Thyroid gland (tissue), 4 donors: Measurements from ENCODE around the gene CHP1. TPM values are rescaled to one million over a fixed set of nuclear protein-coding genes. Genes with fewer than 3 reads are reported as not detected.

Experiments
- DNase-seq, 2 donors: peaks; one replicate each; pipeline ENCODE4 v3.0.0-alpha.2; 2019
- H3K27ac ChIP-seq, 3 donors: fragments of 200-600 bp; sonication (generic); 1 replicate in 2 of 3; 2 replicates in 1 of 3; pipeline ENCODE4 v1.5.1; 2016 to 2019; ENCODE audit warnings: mild to moderate bottlenecking in 1 of 3, moderate library complexity in 1 of 3
- H3K27me3 ChIP-seq: fragments of 200-600 bp; sonication (generic); one replicate; pipeline ENCODE4 v1.5.1; 2019
- H3K36me3 ChIP-seq, 2 donors: fragments of 200-600 bp; sonication (generic); one replicate each; pipeline ENCODE4 v1.5.1; 2016 to 2019
- H3K4me1 ChIP-seq, 2 donors: fragments of 200-600 bp; sonication (generic); one replicate each; pipeline ENCODE4 v1.5.1; 2017 to 2019
- H3K4me3 ChIP-seq, 3 donors: fragments of 200-600 bp; sonication (generic); replicated peaks in 1 of 3; 1 replicate in 2 of 3; 2 replicates in 1 of 3; pipeline ENCODE4 v1.5.1; 2016; ENCODE audit warnings: mild to moderate bottlenecking in 1 of 3
- H3K9me3 ChIP-seq: fragments of 200-600 bp; sonication (generic); one replicate; pipeline ENCODE4 v1.5.1; 2017
- POLR2A ChIP-seq, 2 donors: fragments of 450-650 bp; IDR thresholded peaks; one replicate each; pipeline ENCODE4 v1.6.1; 2017; ENCODE audit warnings: antibody characterized with exemption in 2 of 2, mild to moderate bottlenecking in 2 of 2, moderate library complexity in 1 of 2
- WGBS, 2 donors: methylation state at CpG; one replicate each; pipeline ENCODE4 v1.1.5; 2017; 5-methylcytosine and 5-hydroxymethylcytosine counted together
- intact Hi-C: fragments of 100-400 bp; cut with DNase I; formaldehyde crosslinking; loops from one replicate; pipeline ENCODE4 v1.15.1; 2023
- total RNA-seq, 4 donors: library from RNA; depleted of rRNA; stranded (reverse); fragments of >200 nt; gene quantifications; one replicate each; pipeline ENCODE4 v1.2.3, GENCODE V29; 2016
- TF ChIP-seq, protein P1 (sequence below), 6 experiments: fragments of 200-600 bp in 3 of 6; fragments of 450-650 bp in 3 of 6; sonication (generic) in 3 of 6; IDR thresholded peaks; one replicate each; pipeline ENCODE4 v1.5.1; 2016 to 2019; ENCODE audit warnings: antibody characterized with exemption in 6 of 6, mild to moderate bottlenecking in 2 of 6, inconsistent platforms in 1 of 6, moderate library complexity in 1 of 6

Gene CHP1
- total RNA-seq, 4 donors from 2014 or later, result 163 to 347 (median 248) TPM

- Histone ChIP-seq H3K27ac (no peak overlapping the region), H3K4me3 (no peak overlapping the region), H3K27me3 (no peaks in the 10 kb centered on the region), H3K36me3 (peaks cover 13 to 27% of the 10 kb centered on the region in 2 donors), H3K4me1 (peaks cover 5 to 18% of the 10 kb centered on the region in 2 donors), H3K9me3 (no peaks in the 10 kb centered on the region)
- TF ChIP-seq, protein P1, sequence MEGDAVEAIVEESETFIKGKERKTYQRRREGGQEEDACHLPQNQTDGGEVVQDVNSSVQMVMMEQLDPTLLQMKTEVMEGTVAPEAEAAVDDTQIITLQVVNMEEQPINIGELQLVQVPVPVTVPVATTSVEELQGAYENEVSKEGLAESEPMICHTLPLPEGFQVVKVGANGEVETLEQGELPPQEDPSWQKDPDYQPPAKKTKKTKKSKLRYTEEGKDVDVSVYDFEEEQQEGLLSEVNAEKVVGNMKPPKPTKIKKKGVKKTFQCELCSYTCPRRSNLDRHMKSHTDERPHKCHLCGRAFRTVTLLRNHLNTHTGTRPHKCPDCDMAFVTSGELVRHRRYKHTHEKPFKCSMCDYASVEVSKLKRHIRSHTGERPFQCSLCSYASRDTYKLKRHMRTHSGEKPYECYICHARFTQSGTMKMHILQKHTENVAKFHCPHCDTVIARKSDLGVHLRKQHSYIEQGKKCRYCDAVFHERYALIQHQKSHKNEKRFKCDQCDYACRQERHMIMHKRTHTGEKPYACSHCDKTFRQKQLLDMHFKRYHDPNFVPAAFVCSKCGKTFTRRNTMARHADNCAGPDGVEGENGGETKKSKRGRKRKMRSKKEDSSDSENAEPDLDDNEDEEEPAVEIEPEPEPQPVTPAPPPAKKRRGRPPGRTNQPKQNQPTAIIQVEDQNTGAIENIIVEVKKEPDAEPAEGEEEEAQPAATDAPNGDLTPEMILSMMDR (IDR thresholded peaks at IDR 0.05), result no peak
- TF ChIP-seq POLR2A (IDR thresholded peaks at IDR 0.05), result no peak
- intact Hi-C loops, result no loop called here
- WGBS, 2 donors, result 95 to 98% methylated on average over 8 of the region's 8 CpGs
- no peak for DNase-seq
Observed at GRCh38 chr15:41262571-41262970, 31.5 kb downstream of the CHP1 start.

DNA sequence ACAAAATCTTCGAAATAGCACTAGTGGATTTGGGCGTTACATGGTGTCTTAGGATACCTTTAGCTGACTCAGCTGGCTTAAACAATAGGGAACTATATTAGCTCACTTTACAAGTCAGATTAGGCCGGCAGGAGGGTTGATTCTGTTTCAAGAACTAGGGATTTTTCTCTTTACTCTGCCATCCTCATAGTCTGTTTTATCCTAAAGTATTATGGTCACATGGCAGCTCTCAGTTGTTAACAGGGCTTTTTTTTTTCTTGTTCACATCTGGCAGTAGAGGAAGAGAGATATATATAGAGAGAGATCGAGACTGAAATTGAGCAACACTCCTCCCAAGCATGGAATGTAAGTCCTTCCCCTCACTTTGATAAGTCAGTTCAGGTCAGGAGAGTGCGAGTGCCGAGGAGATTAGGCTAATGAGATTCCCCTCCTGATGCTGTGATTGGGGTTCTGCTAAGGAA is 32.9 kb downstream of the CHP1 start:
- Histone ChIP-seq H3K27me3 (no peaks in the 10 kb centered on the region), H3K9me3 (no peaks in the 10 kb centered on the region), H3K27ac (no peak overlapping the region), H3K4me3 (no peak overlapping the region), H3K4me1 (peaks cover 5 to 10% of the 10 kb centered on the region in 2 donors), H3K36me3 (peaks cover 9 to 24% of the 10 kb centered on the region in 2 donors)
- DNase-seq, result no peak
- 70 to 76% methylated on average over 6 of the region's 6 CpGs for WGBS, 2 donors
- intact Hi-C loops, result no loop called here
- TF ChIP-seq POLR2A (IDR thresholded peaks at IDR 0.05), result no peak

- H3K4me1 ChIP-seq, result no peaks in the 10 kb centered on the region
- TF ChIP-seq POLR2A (IDR thresholded peaks at IDR 0.05), result no peak
- TF ChIP-seq, protein P1 (IDR thresholded peaks at IDR 0.05), result no peak
- no peaks in the 10 kb centered on the region for H3K9me3 ChIP-seq
- no peak overlapping the region for H3K4me3 ChIP-seq
- intact Hi-C loops, result no loop called here
- no peak for DNase-seq
- no peak overlapping the region for H3K27ac ChIP-seq
- H3K36me3 ChIP-seq, result peaks cover under 1 to 20% of the 10 kb centered on the region in 2 donors
- H3K27me3 ChIP-seq, result no peaks in the 10 kb centered on the region
- 91 to 100% methylated on average over 2 of the region's 2 CpGs for WGBS, 2 donors
Observed at GRCh38 chr15:41269887-41270286, 38.8 kb downstream of the CHP1 start.

DNA sequence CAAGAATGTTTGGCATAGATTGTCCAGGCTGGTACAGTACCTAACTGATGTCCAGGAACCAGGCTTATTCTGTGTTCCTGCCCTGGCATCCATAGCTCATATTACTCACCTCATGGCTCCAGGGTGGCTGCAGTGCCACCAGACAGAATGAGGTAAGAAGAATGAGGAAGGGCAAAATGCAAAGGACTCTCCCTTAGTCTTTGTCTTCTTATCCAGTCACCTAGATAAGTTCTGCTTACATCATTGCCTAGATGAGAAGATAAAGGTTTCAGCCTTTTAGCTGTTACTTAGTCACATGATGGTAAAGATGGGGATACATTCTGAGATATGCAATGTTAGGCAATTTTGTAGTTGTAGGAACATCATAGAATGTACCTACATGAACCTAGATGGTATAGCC is 45.8 kb downstream of the CHP1 start:
- TF ChIP-seq, protein P1 (IDR thresholded peaks at IDR 0.05), result no peak
- TF ChIP-seq POLR2A (IDR thresholded peaks at IDR 0.05), result no peak
- peaks cover 0 to 5% of the 10 kb centered on the region in 2 donors for H3K36me3 ChIP-seq
- DNase-seq, result no peak
- H3K27me3 ChIP-seq, result no peaks in the 10 kb centered on the region
- intact Hi-C loops, result no loop called here
- H3K4me3 ChIP-seq, result no peak overlapping the region
- no peaks in the 10 kb centered on the region for H3K4me1 ChIP-seq
- no peaks in the 10 kb centered on the region for H3K9me3 ChIP-seq
- H3K27ac ChIP-seq, result no peak overlapping the region

- Histone ChIP-seq H3K27ac (no peak overlapping the region), H3K4me1 (no peaks in the 10 kb centered on the region), H3K36me3 (peaks cover 0 to 4% of the 10 kb centered on the region in 2 donors), H3K27me3 (no peaks in the 10 kb centered on the region), H3K4me3 (no peak overlapping the region), H3K9me3 (no peaks in the 10 kb centered on the region)
- intact Hi-C loops, result no loop called here
- TF ChIP-seq, protein P1 (IDR thresholded peaks at IDR 0.05), result no peak
- no peak for TF ChIP-seq POLR2A (IDR thresholded peaks at IDR 0.05)
- DNase-seq, result no peak
- WGBS, 2 donors, result 95 to 96% methylated on average over 3 of the region's 3 CpGs
Observed at GRCh38 chr15:41278319-41278718, 47.3 kb downstream of the CHP1 start.
